Astrocyte (in vitro differentiated cells and primary cell): Measurements from ENCODE around the gene EMID1.

ENCODE experiments used
- EZH2 ChIP-seq: IDR thresholded peaks from 2 replicates; pipeline ENCODE4 v1.6.1; 2012; ENCODE audit warnings: mild to moderate bottlenecking, low read length, inconsistent platforms; ENCODE audit not compliant: insufficient read depth
- TF ChIP-seq, protein P1 (sequence below): IDR thresholded peaks from 2 replicates; pipeline ENCODE4 v1.5.1; 2011; ENCODE audit warnings: low read depth, mild to moderate bottlenecking, inconsistent platforms, low read length, moderate library complexity; ENCODE audit not compliant: insufficient read depth

DNA sequence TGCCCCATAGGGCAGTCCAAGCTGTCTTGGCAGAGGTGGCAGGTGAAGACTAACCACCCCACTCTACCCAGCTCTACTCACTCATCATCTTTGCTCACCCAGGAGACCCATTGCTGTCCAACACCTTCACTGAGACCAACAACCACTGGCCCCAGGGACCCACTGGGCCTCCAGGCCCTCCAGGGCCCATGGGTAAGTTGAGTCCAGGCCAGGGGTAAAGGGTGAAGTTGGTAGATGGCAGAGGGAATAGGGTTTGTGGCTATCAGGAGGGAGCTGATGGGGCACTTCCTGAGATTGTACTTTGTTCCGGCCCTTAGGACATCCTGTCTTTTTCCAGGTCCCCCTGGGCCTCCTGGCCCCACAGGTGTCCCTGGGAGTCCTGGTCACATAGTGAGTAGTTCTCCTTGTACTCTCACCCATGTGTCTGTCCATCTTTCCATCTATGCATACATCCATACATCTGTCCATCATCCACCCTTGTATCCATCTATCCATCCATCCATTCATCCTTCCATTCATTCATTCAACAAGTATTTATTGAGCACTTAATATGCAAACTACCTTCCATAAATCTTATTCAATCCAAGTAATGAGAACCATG, 27.7 kb downstream of the EMID1 start:
- TF ChIP-seq, protein P1, sequence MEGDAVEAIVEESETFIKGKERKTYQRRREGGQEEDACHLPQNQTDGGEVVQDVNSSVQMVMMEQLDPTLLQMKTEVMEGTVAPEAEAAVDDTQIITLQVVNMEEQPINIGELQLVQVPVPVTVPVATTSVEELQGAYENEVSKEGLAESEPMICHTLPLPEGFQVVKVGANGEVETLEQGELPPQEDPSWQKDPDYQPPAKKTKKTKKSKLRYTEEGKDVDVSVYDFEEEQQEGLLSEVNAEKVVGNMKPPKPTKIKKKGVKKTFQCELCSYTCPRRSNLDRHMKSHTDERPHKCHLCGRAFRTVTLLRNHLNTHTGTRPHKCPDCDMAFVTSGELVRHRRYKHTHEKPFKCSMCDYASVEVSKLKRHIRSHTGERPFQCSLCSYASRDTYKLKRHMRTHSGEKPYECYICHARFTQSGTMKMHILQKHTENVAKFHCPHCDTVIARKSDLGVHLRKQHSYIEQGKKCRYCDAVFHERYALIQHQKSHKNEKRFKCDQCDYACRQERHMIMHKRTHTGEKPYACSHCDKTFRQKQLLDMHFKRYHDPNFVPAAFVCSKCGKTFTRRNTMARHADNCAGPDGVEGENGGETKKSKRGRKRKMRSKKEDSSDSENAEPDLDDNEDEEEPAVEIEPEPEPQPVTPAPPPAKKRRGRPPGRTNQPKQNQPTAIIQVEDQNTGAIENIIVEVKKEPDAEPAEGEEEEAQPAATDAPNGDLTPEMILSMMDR = no peak
- no peak for TF ChIP-seq EZH2
